ENCODE data around the gene NHLRC4. TPM values are rescaled to one million over a fixed set of nuclear protein-coding genes. Genes with fewer than 3 reads are reported as not detected.

NHLRC4 gene
- total and polyA plus RNA-seq, 2 of the 8 experiments (the other 6 are each of a cell fraction or from before 2014, with no cell fraction given): 0.60 to 0.76 TPM

- TF ChIP-seq SP4 (IDR thresholded peaks at IDR 0.05; ENCODE audit: low read length) (no peak), ATF2 (IDR thresholded peaks at IDR 0.05; ENCODE audit: low read length) (no peak), TAF7 (optimal IDR thresholded peaks at IDR 0.05; ENCODE audit: borderline replicate concordance, low read depth, low read length) (no peak), TAF1 (IDR thresholded peaks at IDR 0.05; ENCODE audit: low read depth, low read length) (no peak), YY1 (IDR thresholded peaks at IDR 0.05; ENCODE audit: low read depth, low read length) (no peak), CHD2 (IDR thresholded peaks at IDR 0.05; ENCODE audit: low read length) (no peak), HDAC2 (IDR thresholded peaks at IDR 0.05; ENCODE audit: borderline replicate concordance in 1 of 2, low read depth in 2 of 2, low read length in 2 of 2) (no peak), TEAD4 (IDR thresholded peaks at IDR 0.05; ENCODE audit: low read depth, low read length) (no peak)
These were observed 36.5 kb upstream of the NHLRC4 start (continued) for GRCh38 chr16:530111-530817.

Data from H1 (cell line).